Spleen (tissue), 7 donors: Measurements from ENCODE around the gene ZER1.

Experiments
- CTCF ChIP-seq, 11 experiments: fragments of 200-600 bp in 7 of 11; fragments of 450-650 bp in 4 of 11; sonication (generic) in 4 of 11; IDR thresholded peaks in 8 of 11; conservative IDR thresholded peaks in 3 of 11; 1 replicate in 7 of 11; 2 replicates in 4 of 11; pipeline versions ENCODE4 v1.4.0 to v1.8.0; 2016 to 2021; ENCODE audit warnings: antibody characterized with exemption in 11 of 11, inconsistent platforms in 4 of 11, mild to moderate bottlenecking in 1 of 11
- POLR2AphosphoS5 ChIP-seq, 3 donors: sonication (generic); formaldehyde crosslinking; IDR thresholded peaks; one replicate each; pipeline ENCODE4 v1.5.1; 2017; ENCODE audit warnings: antibody characterized with exemption in 3 of 3
- donor health status: DM: no; HTN: no; CAD: no; lungs with moderate emphysema.
- donor health status: DM: no; HTN: no; CAD: no.
- donor health status: DM: no; HTN: no; CAD: no.

- peak in 1 of 3 donors; percentile 23 for TF ChIP-seq POLR2AphosphoS5 (IDR thresholded peaks at IDR 0.05)
- no peak for TF ChIP-seq CTCF (IDR thresholded peaks at IDR 0.05 in 8 of 11, conservative IDR thresholded peaks at IDR 0.05 in 3 of 11)
Measured at GRCh38 chr9:128716581-128717254, 55.0 kb downstream of the ZER1 start.
